PC-3 (cell line): ENCODE data around the gene INVS. TPM values are rescaled to one million over a fixed set of nuclear protein-coding genes. Genes with fewer than 3 reads are reported as not detected.
"Not testable (repeated sequence)": the region's sequence is repeated elsewhere in the genome, so short reads cannot be mapped to it uniquely, and the experiment has no call there.

Experiments
- ATAC-seq: fragments of 200-7000 bp; cut with Tn5 transposase; 2 replicates; pipeline ENCODE4 v1.9.1; 2020; ENCODE audit warnings: mild to moderate bottlenecking, moderate library complexity
- BruUV-seq: library from RNA; stranded (reverse); fragments of 400-500 nt; replicated peaks from 2 replicates; lab custom pipeline; 2021; lab: Mats Ljungman, UMichigan
- CTCF ChIA-PET: fragments of 300-600 bp; sonication (Branson Sonifier 250); formaldehyde crosslinking; loops from one replicate; lab custom pipeline; 2022; ENCODE audit warnings: antibody characterized with exemption; lab: Charles Lee
- POLR2A ChIA-PET: fragments of 300-600 bp; sonication (Branson Sonifier 250); formaldehyde crosslinking; loops from one replicate; lab custom pipeline; 2022; ENCODE audit warnings: antibody characterized with exemption; ENCODE audit not compliant: unreplicated experiment; lab: Charles Lee
- DNase-seq: peaks from one replicate; pipeline ENCODE4 v3.0.0-alpha.2; 2015
- H2AFZ ChIP-seq: fragments of 300-600 bp; sonication (generic); 2 replicates; pipeline ENCODE4 v1.6.0; 2016; ENCODE audit warnings: antibody characterized with exemption, low read length
- H3F3A ChIP-seq: fragments of 300-600 bp; sonication (generic); one replicate; pipeline ENCODE4 v1.6.0; 2017; ENCODE audit warnings: antibody characterized with exemption, low read length, control low read depth, mild to moderate bottlenecking; ENCODE audit not compliant: unreplicated experiment
- H3K27ac ChIP-seq: fragments of 300-600 bp; sonication (generic); 2 replicates; pipeline ENCODE4 v1.5.1; 2016; ENCODE audit warnings: mild to moderate bottlenecking, low read length
- H3K27me3 ChIP-seq: fragments of 300-600 bp; sonication (generic); 2 replicates; pipeline ENCODE4 v1.6.1; 2016; ENCODE audit warnings: low read length, mixed read lengths
- H3K36me3 ChIP-seq: fragments of 300-600 bp; sonication (generic); 2 replicates; pipeline ENCODE4 v1.6.1; 2016; ENCODE audit warnings: low read depth, mixed run types, low read length, mixed read lengths
- H3K4me1 ChIP-seq: fragments of 300-600 bp; sonication (generic); 2 replicates; pipeline ENCODE4 v1.5.1; 2016; ENCODE audit warnings: low read length; ENCODE audit not compliant: insufficient read depth
- H3K4me2 ChIP-seq: fragments of 300-600 bp; sonication (generic); 2 replicates; pipeline ENCODE4 v1.6.0; 2016; ENCODE audit warnings: low read length
- H3K4me3 ChIP-seq: fragments of 300-600 bp; sonication (generic); 2 replicates; pipeline ENCODE4 v1.5.1; 2016; ENCODE audit warnings: mild to moderate bottlenecking, low read length, mixed read lengths
- H3K79me2 ChIP-seq: fragments of 300-600 bp; sonication (generic); 2 replicates; pipeline ENCODE4 v1.6.1; 2017; ENCODE audit warnings: low read length, mixed read lengths
- H3K9ac ChIP-seq: fragments of 300-600 bp; sonication (generic); 2 replicates; pipeline ENCODE4 v1.6.0; 2016; ENCODE audit warnings: mild to moderate bottlenecking, low read length
- H3K9me2 ChIP-seq: fragments of 300-600 bp; sonication (generic); replicated peaks from 2 replicates; pipeline ENCODE4 v1.6.1; 2016; ENCODE audit warnings: mixed run types, low read length, mixed read lengths
- H3K9me3 ChIP-seq: fragments of 300-600 bp; sonication (generic); 2 replicates; pipeline ENCODE4 v1.6.1; 2016; ENCODE audit warnings: low read length, mixed read lengths
- H4K20me1 ChIP-seq: fragments of 300-600 bp; sonication (generic); 2 replicates; pipeline ENCODE4 v1.6.1; 2016; ENCODE audit warnings: low read length, mixed read lengths
- CTCF ChIP-seq: fragments of 300-600 bp; sonication (generic); conservative IDR thresholded peaks from 2 replicates; pipeline ENCODE4 v1.5.1; 2017; ENCODE audit warnings: antibody characterized with exemption, low read depth, mild to moderate bottlenecking, low read length
- EZH2 ChIP-seq: fragments of 300-600 bp; sonication (generic); IDR thresholded peaks from one replicate; pipeline ENCODE4 v1.6.1; 2017; ENCODE audit warnings: antibody characterized with exemption, mild to moderate bottlenecking, low read length; ENCODE audit not compliant: unreplicated experiment
- EZH2phosphoT487 ChIP-seq: fragments of 300-600 bp; sonication (generic); IDR thresholded peaks from 2 replicates; pipeline ENCODE4 v1.6.1; 2018; ENCODE audit warnings: mild to moderate bottlenecking, antibody characterized with exemption, low read length, borderline replicate concordance
- intact Hi-C: fragments of 100-400 bp; cut with micrococcal nuclease; formaldehyde crosslinking; loops from 2 replicates; pipeline ENCODE4 v1.9.0; 2023
- total RNA-seq: library from RNA; depleted of rRNA; stranded (reverse); fragments of >200 nt; gene quantifications from 2 replicates; pipeline ENCODE4 v1.2.3, GENCODE V29; 2014

Gene INVS
- total RNA-seq, 1 experiment from 2014 or later: 8.9 TPM

GRCh38 chr9:100058699-100059579 is 40.1 kb upstream of the INVS start:
- H3K79me2 ChIP-seq: peaks cover 9% of the 10 kb centered on the region
- H3K27ac ChIP-seq: no peak overlapping the region
- ChIA-PET CTCF (no interaction called here), POLR2A (no interaction called here)
- ATAC-seq (no peak), DNase-seq (no peak)
- no peaks in the 10 kb centered on the region for H4K20me1 ChIP-seq
- H3K36me3 ChIP-seq: no peaks in the 10 kb centered on the region
- H3F3A ChIP-seq: no peaks in the 10 kb centered on the region
- no peak overlapping the region for H2AFZ ChIP-seq
- no peak overlapping the region for H3K4me3 ChIP-seq
- no peak overlapping the region for H3K9ac ChIP-seq
- H3K9me3 ChIP-seq: no peaks in the 10 kb centered on the region
- H3K27me3 ChIP-seq: no peaks in the 10 kb centered on the region
- H3K4me1 ChIP-seq: peaks cover 7% of the 10 kb centered on the region
- TF ChIP-seq EZH2phosphoT487 (no peak), CTCF (no peak), EZH2 (no peak)
- BruUV-seq: no TSS peak
- intact Hi-C loops: no loop called here
- H3K9me2 ChIP-seq: no peaks in the 10 kb centered on the region
- no peak overlapping the region for H3K4me2 ChIP-seq

GRCh38 chr9:100062683-100063082 is 36.4 kb upstream of the INVS start:
- POLR2A ChIA-PET, H3F3A ChIP-seq, H4K20me1 ChIP-seq, ATAC-seq, H3K27ac ChIP-seq, H3K4me3 ChIP-seq, H2AFZ ChIP-seq, H3K36me3 ChIP-seq, H3K9me2 ChIP-seq, DNase-seq, BruUV-seq, H3K4me2 ChIP-seq, CTCF ChIA-PET, H3K9ac ChIP-seq, H3K27me3 ChIP-seq, intact Hi-C loops, H3K9me3 ChIP-seq: not testable (repeated sequence)
- Histone ChIP-seq H3K4me1 (peaks cover 26% of the 10 kb centered on the region), H3K79me2 (peaks cover 27% of the 10 kb centered on the region)

- Histone ChIP-seq H3K4me2 (no peak overlapping the region), H3K27me3 (no peaks in the 10 kb centered on the region), H3K9me3 (no peaks in the 10 kb centered on the region), H4K20me1 (no peaks in the 10 kb centered on the region), H3K9ac (no peak overlapping the region), H3K36me3 (no peaks in the 10 kb centered on the region), H3K9me2 (no peaks in the 10 kb centered on the region), H3K27ac (no peak overlapping the region), H3K4me3 (no peak overlapping the region), H3F3A (no peaks in the 10 kb centered on the region), H3K4me1 (peaks cover 26% of the 10 kb centered on the region), H2AFZ (no peak overlapping the region), H3K79me2 (peaks cover 27% of the 10 kb centered on the region)
- DNase-seq: no peak
- BruUV-seq: no TSS peak
- CTCF ChIA-PET: no interaction called here
- TF ChIP-seq EZH2phosphoT487: no peak
- no peak for TF ChIP-seq EZH2
- no peak for TF ChIP-seq CTCF
- no peak for ATAC-seq
- intact Hi-C loops: no loop called here
- POLR2A ChIA-PET: no interaction called here
These were observed 35.9 kb upstream of the INVS start for GRCh38 chr9:100063185-100063584.
